Activated CD8-positive, alpha-beta memory T cell treated with anti-CD3 and anti-CD28 coated beads for 4 hours (primary cell): ENCODE results near the gene ZNF730.
A peak's percentile ranks its signal among the peaks of the same experiment; 100 is the strongest.
"Not testable (repeated sequence)": the region's sequence is repeated elsewhere in the genome, so short reads cannot be mapped to it uniquely, and the experiment has no call there.

Experiments used
- DNase-seq, 2 donors: peaks; one replicate each; pipeline ENCODE4 v3.0.0-alpha.2; 2020; ENCODE audit warnings: low read depth in 2 of 2

ZNF730 gene

GRCh38 chr19:23116802-23117571 is at the start of gene ZNF730:
Gene ZNF730, plus strand, starts transcription at chr19:23117025. Its CDS starts 149 bp downstream, at chr19:23117174.
- peak; percentile 12 to 28 for DNase-seq

GRCh38 chr19:23070353-23071146 is 46.3 kb upstream of the ZNF730 start:
- no peak for DNase-seq

GRCh38 chr19:23071147-23071511 is 45.7 kb upstream of the ZNF730 start:
- no peak for DNase-seq

- no peak for DNase-seq
Measured at GRCh38 chr19:23075031-23075733, 41.6 kb upstream of the ZNF730 start.

- not testable (repeated sequence) for DNase-seq
Measured at GRCh38 chr19:23077776-23078175, 39.0 kb upstream of the ZNF730 start.

GRCh38 chr19:23093832-23094231 is 23.0 kb upstream of the ZNF730 start:
- no peak for DNase-seq

GRCh38 chr19:23095418-23095817 is 21.4 kb upstream of the ZNF730 start:
- DNase-seq, result no peak

GRCh38 chr19:23098286-23098685 is 18.5 kb upstream of the ZNF730 start:
- no peak for DNase-seq

- DNase-seq, result no peak
Measured at GRCh38 chr19:23098988-23099387, 17.8 kb upstream of the ZNF730 start.

- no peak for DNase-seq
Measured at GRCh38 chr19:23099966-23100365, 16.9 kb upstream of the ZNF730 start.

- DNase-seq, result no peak
Measured at GRCh38 chr19:23101241-23101640, 15.6 kb upstream of the ZNF730 start.

GRCh38 chr19:23118400-23118799 is 1.6 kb downstream of the ZNF730 start:
- DNase-seq, result no peak

- not testable (repeated sequence) for DNase-seq
Measured at GRCh38 chr19:23134211-23134610, 17.4 kb downstream of the ZNF730 start.

GRCh38 chr19:23145617-23146415 is 29.0 kb downstream of the ZNF730 start:
- DNase-seq, result no peak

GRCh38 chr19:23160766-23161165 is 43.9 kb downstream of the ZNF730 start:
- DNase-seq, result no peak

GRCh38 chr19:23168286-23168685 is 51.5 kb downstream of the ZNF730 start:
- not testable (repeated sequence) for DNase-seq

- no peak for DNase-seq
Measured at GRCh38 chr19:23183251-23183650, 66.4 kb downstream of the ZNF730 start.

GRCh38 chr19:23190341-23190740 is 73.5 kb downstream of the ZNF730 start:
- DNase-seq, result no peak
